GM13977 (cell line): ENCODE measurements around the gene MFAP3.

ENCODE experiments used
- DNase-seq: peaks from one replicate; pipeline ENCODE4 v3.0.0; 2012; ENCODE audit warnings: low spot score
- CTCF ChIP-seq: IDR thresholded peaks from 2 replicates; pipeline ENCODE4 v1.5.1; 2012; ENCODE audit warnings: mild to moderate bottlenecking, control low read depth; ENCODE audit not compliant: insufficient read depth; ENCODE audit errors: extremely low read depth, missing control alignments
- in situ Hi-C: fragments of 300-500 bp; cut with MboI; formaldehyde crosslinking; loops from one replicate; pipeline ENCODE4 v1.12.0; 2022; ENCODE audit warnings: low sequenced_read_pairs, low pct_unique_long_range_greater_than_20kb, mixed read lengths, inconsistent platforms; ENCODE audit not compliant: unreplicated experiment

MFAP3 gene

DNA sequence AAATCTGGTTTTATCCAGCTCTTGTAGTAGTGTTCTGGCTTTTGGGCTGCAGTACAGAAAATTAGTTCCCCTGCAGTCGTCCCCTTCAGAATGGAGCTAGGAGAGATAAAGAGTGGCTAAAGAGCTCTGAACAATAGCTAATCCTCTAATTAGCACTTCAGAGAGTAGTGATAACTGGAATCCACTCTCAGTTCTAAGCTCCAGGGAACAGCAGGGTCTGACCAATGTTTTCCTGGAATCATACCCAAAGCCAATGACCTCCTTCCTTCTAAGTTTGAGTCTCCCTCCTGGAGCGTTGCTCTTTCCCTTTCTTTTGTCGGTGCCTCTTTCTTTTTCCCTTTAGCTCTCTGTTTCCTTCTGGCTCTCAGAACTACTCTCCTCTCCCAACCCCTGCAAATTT is 47.4 kb downstream of the MFAP3 start:
- DNase-seq = no peak
- in situ Hi-C loops = loop anchor here (10.0 kb wide), 1 partner anchor 89 kb away; no protein-coding TSS in a partner anchor
- TF ChIP-seq CTCF = no peak

DNA sequence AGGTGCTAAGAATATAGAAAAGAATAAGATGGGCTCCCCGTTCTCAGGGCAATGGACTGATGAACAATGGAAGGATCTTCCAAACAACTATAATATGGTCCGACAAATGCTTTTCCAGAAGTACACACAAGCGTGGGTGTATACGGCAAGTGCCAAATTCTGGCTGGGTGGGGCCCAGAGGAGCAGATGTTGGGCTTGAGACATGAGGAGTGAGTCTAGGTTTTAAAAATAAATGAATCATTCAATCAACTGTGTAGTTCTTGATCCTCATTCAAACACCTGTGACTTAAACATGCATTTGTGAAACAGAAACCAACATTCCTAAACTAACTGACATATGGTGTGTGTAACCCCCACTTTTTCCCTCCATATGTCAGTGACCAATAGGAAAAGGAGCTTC is 47.9 kb downstream of the MFAP3 start:
- DNase-seq = no peak
- in situ Hi-C loops = loop anchor here (10.0 kb wide), 1 partner anchor 88 kb away; no protein-coding TSS in a partner anchor
- TF ChIP-seq CTCF = no peak

- DNase-seq = no peak
- no peak for TF ChIP-seq CTCF
- in situ Hi-C loops = loop anchor here (10.0 kb wide), 1 partner anchor 88 kb away; no protein-coding TSS in a partner anchor
These were observed 48.5 kb downstream of the MFAP3 start for GRCh38 chr5:154087260-154087659.

- in situ Hi-C loops = loop anchor here (10.0 kb wide), 1 partner anchor 86 kb away; no protein-coding TSS in a partner anchor
- DNase-seq = no peak
- TF ChIP-seq CTCF = no peak
These were observed 50.0 kb downstream of the MFAP3 start for GRCh38 chr5:154088801-154089200.

GRCh38 chr5:154090656-154091055 is 51.9 kb downstream of the MFAP3 start:
- no peak for DNase-seq
- TF ChIP-seq CTCF = no peak
- in situ Hi-C loops = no loop called here

DNA sequence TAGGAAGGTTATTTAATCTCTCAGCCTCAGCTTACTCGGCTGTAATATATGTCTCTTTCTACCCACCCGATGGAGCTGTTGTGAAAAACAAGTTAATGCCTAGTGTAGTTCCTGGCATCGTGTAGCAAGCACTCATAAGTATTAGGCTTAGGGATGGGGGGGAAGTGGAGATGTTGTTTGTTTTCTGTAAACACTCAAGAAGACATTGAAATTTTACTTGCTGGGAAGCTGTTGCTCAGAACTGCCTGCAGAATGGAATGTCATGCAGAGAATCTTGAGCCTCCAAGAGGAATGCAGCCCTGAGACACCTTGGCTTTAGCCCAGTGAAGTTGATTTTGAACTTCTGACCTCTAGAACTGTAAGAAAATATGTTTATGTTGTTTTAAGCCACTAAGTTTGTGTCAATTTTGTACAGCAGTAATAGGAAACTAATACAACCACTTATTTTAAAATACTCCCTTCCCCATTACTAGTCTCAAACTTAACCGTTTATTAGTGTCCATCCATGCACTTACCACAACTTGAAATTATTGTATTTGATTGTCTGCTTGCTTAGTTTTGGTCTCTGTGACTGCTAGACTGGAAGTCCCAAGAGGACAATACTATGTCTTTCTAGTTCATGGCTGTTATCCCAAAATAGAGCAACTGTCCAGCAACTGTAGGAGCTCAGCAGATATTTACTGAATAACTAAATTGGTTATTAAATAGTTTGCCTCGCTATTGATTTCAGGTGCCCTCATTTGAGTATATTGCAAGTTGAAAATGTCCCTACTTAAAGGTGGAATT is 53.8 kb downstream of the MFAP3 start:
- TF ChIP-seq CTCF = no peak
- no peak for DNase-seq
- in situ Hi-C loops = no loop called here
